ENCODE measurements around the gene CNGA1. TPM values are rescaled to one million over a fixed set of nuclear protein-coding genes. Genes with fewer than 3 reads are reported as not detected.
A peak's percentile ranks its signal among the peaks of the same experiment; 100 is the strongest.
"Not testable (repeated sequence)": the region's sequence is repeated elsewhere in the genome, so short reads cannot be mapped to it uniquely, and the experiment has no call there.

CNGA1 gene
- total and polyA plus RNA-seq, 10 donors, result 0.39 to 13.2 (median 3.5) TPM

DNA sequence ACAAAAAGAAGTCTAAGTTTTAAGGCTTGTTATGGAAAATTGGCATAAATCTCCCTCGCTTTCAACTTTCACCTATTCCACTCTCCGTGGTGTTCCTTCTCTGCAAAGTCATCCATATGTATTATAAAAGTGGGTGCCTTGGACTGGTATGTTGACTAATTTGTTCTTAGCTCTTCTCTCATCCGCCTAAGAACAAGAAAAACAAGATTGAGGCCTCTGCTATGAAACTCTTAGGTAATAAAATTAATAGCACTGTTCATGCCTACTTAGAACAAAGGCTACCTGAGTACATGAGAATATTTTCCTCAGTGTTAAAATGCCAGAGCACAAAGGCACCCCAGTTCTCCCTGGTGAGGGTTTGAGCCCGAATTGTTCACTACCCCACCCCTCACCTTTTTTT, 1.3 kb downstream of the CNGA1 start:
- peaks cover 0 to 23% (median 16%) of the 10 kb centered on the region in 6 donors for H3K4me1 ChIP-seq
- H3K27ac ChIP-seq, result no peak overlapping the region
- no peaks in the 10 kb centered on the region for H3K9me3 ChIP-seq
- no peaks in the 10 kb centered on the region for H3K36me3 ChIP-seq
- intact Hi-C loops (cut with DNase I; ENCODE audit: low total_unique reads), result no loop called here
- no peak for TF ChIP-seq POLR2A (IDR thresholded peaks at IDR 0.05)
- TF ChIP-seq, protein P1, sequence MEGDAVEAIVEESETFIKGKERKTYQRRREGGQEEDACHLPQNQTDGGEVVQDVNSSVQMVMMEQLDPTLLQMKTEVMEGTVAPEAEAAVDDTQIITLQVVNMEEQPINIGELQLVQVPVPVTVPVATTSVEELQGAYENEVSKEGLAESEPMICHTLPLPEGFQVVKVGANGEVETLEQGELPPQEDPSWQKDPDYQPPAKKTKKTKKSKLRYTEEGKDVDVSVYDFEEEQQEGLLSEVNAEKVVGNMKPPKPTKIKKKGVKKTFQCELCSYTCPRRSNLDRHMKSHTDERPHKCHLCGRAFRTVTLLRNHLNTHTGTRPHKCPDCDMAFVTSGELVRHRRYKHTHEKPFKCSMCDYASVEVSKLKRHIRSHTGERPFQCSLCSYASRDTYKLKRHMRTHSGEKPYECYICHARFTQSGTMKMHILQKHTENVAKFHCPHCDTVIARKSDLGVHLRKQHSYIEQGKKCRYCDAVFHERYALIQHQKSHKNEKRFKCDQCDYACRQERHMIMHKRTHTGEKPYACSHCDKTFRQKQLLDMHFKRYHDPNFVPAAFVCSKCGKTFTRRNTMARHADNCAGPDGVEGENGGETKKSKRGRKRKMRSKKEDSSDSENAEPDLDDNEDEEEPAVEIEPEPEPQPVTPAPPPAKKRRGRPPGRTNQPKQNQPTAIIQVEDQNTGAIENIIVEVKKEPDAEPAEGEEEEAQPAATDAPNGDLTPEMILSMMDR (IDR thresholded peaks at IDR 0.05 in 8 of 11, conservative IDR thresholded peaks at IDR 0.05 in 3 of 11), result no peak
- TF ChIP-seq POLR2AphosphoS5 (IDR thresholded peaks at IDR 0.05), result no peak
- WGBS, 5 donors, result 92 to 98% (median 94%) methylated on average over 4 of the region's 4 CpGs
- DNase-seq, result no peak
- peaks cover 0 to 58% (median 21%) of the 10 kb centered on the region in 7 donors for H3K27me3 ChIP-seq (replicated peaks in 1 of 7)
- H3K4me3 ChIP-seq, result peak overlapping the region in 1 of 8 donors; percentile 80

DNA sequence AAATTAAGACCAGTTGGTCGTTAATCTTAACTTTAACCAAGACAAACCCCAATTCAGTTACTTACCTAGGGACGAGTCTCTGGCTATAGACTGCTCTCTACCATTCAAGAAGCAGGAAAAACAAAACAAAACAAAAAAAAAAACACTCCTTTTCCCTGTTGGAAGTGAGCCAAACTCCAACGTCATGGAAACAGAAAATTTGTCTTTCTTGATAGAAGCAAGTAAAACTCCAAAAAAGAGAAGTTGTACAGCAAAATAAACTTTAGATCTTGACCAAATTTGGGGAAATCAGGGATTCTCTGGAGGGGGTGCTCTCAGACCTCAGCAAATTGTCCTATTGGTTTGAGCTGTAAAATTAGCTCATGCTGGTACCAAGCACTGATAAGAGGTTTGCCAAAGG, 3.7 kb downstream of the CNGA1 start:
- Histone ChIP-seq H3K27ac (peak overlapping the region in 3 of 8 donors; percentile 20 to 63 (median 28)), H3K27me3 (replicated peaks in 1 of 7) (peaks cover 0 to 50% (median 21%) of the 10 kb centered on the region in 7 donors), H3K4me3 (peak overlapping the region in 1 of 8 donors; percentile 48), H3K9me3 (peaks cover 0 to 21% (median 14%) of the 10 kb centered on the region in 8 donors), H3K36me3 (no peaks in the 10 kb centered on the region), H3K4me1 (peaks cover 0 to 23% (median 16%) of the 10 kb centered on the region in 6 donors)
- TF ChIP-seq POLR2A (IDR thresholded peaks at IDR 0.05) (no peak), POLR2AphosphoS5 (IDR thresholded peaks at IDR 0.05) (no peak)
- TF ChIP-seq, protein P1 (IDR thresholded peaks at IDR 0.05 in 8 of 11, conservative IDR thresholded peaks at IDR 0.05 in 3 of 11), result no peak
- no peak for DNase-seq
- intact Hi-C loops (cut with DNase I; ENCODE audit: low total_unique reads), result no loop called here
- WGBS, 5 donors, result 30 to 59% (median 47%) methylated on average over 3 of the region's 3 CpGs

DNA sequence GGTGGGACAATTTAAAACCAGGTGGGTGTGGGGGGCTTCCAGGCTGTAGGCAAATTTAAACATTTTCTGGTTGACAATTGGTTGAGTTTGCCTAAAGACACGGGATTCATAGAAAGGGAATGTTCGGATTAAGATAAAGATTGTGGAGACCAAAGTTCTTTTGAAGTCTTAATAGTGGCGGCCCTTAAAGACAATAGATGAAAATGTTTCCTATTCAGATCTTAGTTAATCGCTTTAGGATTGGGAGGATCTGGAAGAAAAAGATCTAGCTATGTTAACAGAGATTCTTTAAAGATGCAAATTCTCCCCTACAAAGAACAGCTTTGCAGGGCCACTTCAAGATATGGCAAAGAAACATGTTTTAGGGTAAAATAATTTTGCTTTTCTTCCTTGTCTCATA, 4.8 kb downstream of the CNGA1 start:
- intact Hi-C loops (cut with DNase I; ENCODE audit: low total_unique reads), result no loop called here
- H3K4me3 ChIP-seq, result peak overlapping the region in 1 of 8 donors; percentile 48
- peaks cover 0 to 14% (median 8%) of the 10 kb centered on the region in 6 donors for H3K4me1 ChIP-seq
- H3K27ac ChIP-seq, result peak overlapping the region in 1 of 8 donors; percentile 63
- DNase-seq, result no peak
- H3K36me3 ChIP-seq, result no peaks in the 10 kb centered on the region
- H3K27me3 ChIP-seq (replicated peaks in 1 of 7), result peaks cover 0 to 39% (median 13%) of the 10 kb centered on the region in 7 donors
- H3K9me3 ChIP-seq, result peaks cover 0 to 32% (median 24%) of the 10 kb centered on the region in 8 donors
- no peak for TF ChIP-seq POLR2A (IDR thresholded peaks at IDR 0.05)
- no peak for TF ChIP-seq POLR2AphosphoS5 (IDR thresholded peaks at IDR 0.05)
- TF ChIP-seq, protein P1 (IDR thresholded peaks at IDR 0.05 in 8 of 11, conservative IDR thresholded peaks at IDR 0.05 in 3 of 11), result no peak
- 88 to 94% (median 92%) methylated on average over 4 of the region's 4 CpGs for WGBS, 5 donors

DNA sequence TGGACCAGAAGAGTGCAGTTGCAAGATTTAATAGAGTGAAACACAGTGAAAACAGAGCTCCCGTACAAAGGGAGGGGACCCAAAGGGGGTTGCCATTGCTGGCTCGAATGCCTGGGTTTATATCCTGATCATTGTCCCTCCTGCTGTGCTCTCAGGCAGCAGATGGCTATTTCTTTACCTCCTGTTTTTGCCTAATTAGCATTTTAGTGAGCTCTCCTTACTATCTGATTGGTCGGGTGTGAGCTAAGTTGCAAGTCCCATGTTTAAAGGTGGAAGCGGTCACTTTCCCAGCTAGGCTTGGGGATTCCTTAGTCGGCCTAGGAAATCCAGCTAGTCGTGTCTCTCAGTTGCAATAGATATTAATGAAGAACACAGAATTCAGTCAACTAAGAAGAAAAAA, 5.6 kb downstream of the CNGA1 start:
- Histone ChIP-seq H3K27me3 (replicated peaks in 1 of 7) (peaks cover 0 to 31% (median 5%) of the 10 kb centered on the region in 7 donors), H3K9me3 (peaks cover 0 to 40% (median 32%) of the 10 kb centered on the region in 8 donors)
- intact Hi-C loops (cut with DNase I; ENCODE audit: low total_unique reads); DNase-seq; H3K36me3 ChIP-seq; H3K27ac ChIP-seq; H3K4me1 ChIP-seq; H3K4me3 ChIP-seq: not testable (repeated sequence)
- WGBS, 5 donors, result 69 to 89% (median 86%) methylated on average over 6 of the region's 6 CpGs

All from spleen (tissue), 11 donors.